Neural progenitor cell (in vitro differentiated cells): ENCODE measurements around the gene INHBE. TPM values are rescaled to one million over a fixed set of nuclear protein-coding genes. Genes with fewer than 3 reads are reported as not detected.
"Not testable (repeated sequence)": the region's sequence is repeated elsewhere in the genome, so short reads cannot be mapped to it uniquely, and the experiment has no call there.

Experiments
- DNase-seq: peaks from one replicate; pipeline ENCODE4 v3.0.0-alpha.2; 2016; ENCODE audit warnings: low spot score
- H2AFZ ChIP-seq: fragments of 200-600 bp; sonication (generic); replicated peaks from 2 replicates; pipeline ENCODE4 v1.6.1; 2016; ENCODE audit warnings: antibody characterized with exemption
- H3F3A ChIP-seq: fragments of 200-600 bp; sonication (generic); 2 replicates; pipeline ENCODE4 v1.6.1; 2016; ENCODE audit warnings: antibody characterized with exemption, low read depth
- H3K27ac ChIP-seq: fragments of 200-600 bp; sonication (generic); 2 replicates; pipeline ENCODE4 v1.5.1; 2016; ENCODE audit warnings: mild to moderate bottlenecking
- H3K27me3 ChIP-seq: fragments of 200-600 bp; sonication (generic); 2 replicates; pipeline ENCODE4 v1.6.1; 2016; ENCODE audit warnings: mild to moderate bottlenecking, moderate library complexity
- H3K36me3 ChIP-seq: fragments of 200-600 bp; sonication (generic); 2 replicates; pipeline ENCODE4 v1.5.1; 2016
- H3K4me1 ChIP-seq: fragments of 200-600 bp; sonication (generic); 2 replicates; pipeline ENCODE4 v1.6.1; 2016; ENCODE audit warnings: mixed run types
- H3K4me2 ChIP-seq: fragments of 200-600 bp; sonication (generic); 2 replicates; pipeline ENCODE4 v1.6.1; 2016
- H3K4me3 ChIP-seq: fragments of 200-600 bp; sonication (generic); 2 replicates; pipeline ENCODE4 v1.5.1; 2016
- H3K79me2 ChIP-seq: fragments of 200-600 bp; sonication (generic); 2 replicates; pipeline ENCODE4 v1.6.1; 2016; ENCODE audit warnings: low read depth
- H3K9ac ChIP-seq: fragments of 200-600 bp; sonication (generic); 2 replicates; pipeline ENCODE4 v1.6.1; 2016
- H3K9me3 ChIP-seq: fragments of 200-600 bp; sonication (generic); 2 replicates; pipeline ENCODE4 v1.5.1; 2016; ENCODE audit warnings: low read depth
- H4K20me1 ChIP-seq: fragments of 200-600 bp; sonication (generic); 2 replicates; pipeline ENCODE4 v1.6.1; 2016; ENCODE audit warnings: low read depth
- H3K27ac Mint-ChIP-seq: 3 replicates; pipeline ENCODE4 v1.8.0; 2021; ENCODE audit warnings: mixed read lengths
- H3K27me3 Mint-ChIP-seq: 2 replicates; pipeline ENCODE4 v1.8.0; 2022; ENCODE audit warnings: low read depth, mild to moderate bottlenecking, inconsistent platforms, moderate library complexity, mixed read lengths; ENCODE audit not compliant: insufficient read depth
- H3K36me3 Mint-ChIP-seq: 3 replicates; pipeline ENCODE4 v1.8.0; 2021; ENCODE audit warnings: mixed read lengths
- H3K4me1 Mint-ChIP-seq: 3 replicates; pipeline ENCODE4 v1.8.0; 2021; ENCODE audit warnings: mixed read lengths
- H3K4me3 Mint-ChIP-seq: 3 replicates; pipeline ENCODE4 v1.8.0; 2021; ENCODE audit warnings: mild to moderate bottlenecking, moderate library complexity, mixed read lengths
- H3K9me3 Mint-ChIP-seq: 3 replicates; pipeline ENCODE4 v1.8.0; 2020; ENCODE audit warnings: mixed read lengths
- EZH2 ChIP-seq: fragments of 200-600 bp; sonication (generic); IDR thresholded peaks from 2 replicates; pipeline ENCODE4 v1.6.1; 2017; ENCODE audit warnings: antibody characterized with exemption, mild to moderate bottlenecking, moderate library complexity
- EZH2phosphoT487 ChIP-seq: fragments of 200-600 bp; sonication (generic); IDR thresholded peaks from 2 replicates; pipeline ENCODE4 v1.6.1; 2017; ENCODE audit warnings: antibody characterized with exemption
- total RNA-seq: library from RNA; depleted of rRNA; stranded (reverse); fragments of >200 nt; gene quantifications from 2 replicates; pipeline ENCODE4 v1.2.3, GENCODE V29; 2015; ENCODE audit warnings: low replicate concordance
- TF ChIP-seq, protein P1 (sequence below): fragments of 200-600 bp; sonication (generic); IDR thresholded peaks from 2 replicates; pipeline ENCODE4 v1.5.1; 2017; ENCODE audit warnings: antibody characterized with exemption, mild to moderate bottlenecking

The INHBE gene
- total RNA-seq, 1 donor from 2014 or later = not detected

DNA sequence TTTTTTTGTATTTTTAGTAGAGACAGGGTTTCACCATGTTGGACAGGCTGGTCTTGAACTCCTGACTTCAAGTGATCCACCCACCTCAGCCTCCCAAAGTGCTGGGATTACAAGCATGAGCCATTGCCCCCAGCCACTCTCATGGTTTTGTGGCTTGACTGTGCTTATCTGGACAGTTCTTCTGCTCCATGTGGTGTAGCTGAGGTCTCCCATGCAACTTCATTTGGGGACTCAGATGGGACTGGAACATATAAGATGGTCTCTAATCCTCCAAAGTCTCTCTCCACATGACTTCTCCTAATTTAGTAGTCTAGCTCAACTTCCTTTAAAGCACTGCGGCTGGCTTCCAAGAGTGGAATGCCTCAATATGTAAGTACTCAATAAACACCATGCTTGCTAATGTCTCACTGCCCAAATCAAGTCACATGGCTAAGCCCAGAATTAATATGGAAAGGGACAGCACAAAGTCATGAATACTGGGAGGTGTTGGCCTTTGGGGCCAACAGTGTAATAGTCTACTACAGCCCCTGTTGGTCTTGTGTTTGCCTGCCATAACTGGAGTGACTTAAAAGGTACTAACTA is 13.2 kb upstream of the INHBE start:
- Histone ChIP-seq H3K79me2 (no peaks in the 10 kb centered on the region), H3K36me3 (no peaks in the 10 kb centered on the region), H3K4me3 (no peak overlapping the region), H3F3A (no peaks in the 10 kb centered on the region), H2AFZ (no peak overlapping the region), H3K4me1 (no peaks in the 10 kb centered on the region), H3K9me3 (no peaks in the 10 kb centered on the region), H4K20me1 (no peaks in the 10 kb centered on the region), H3K4me2 (no peak overlapping the region), H3K27me3 (no peaks in the 10 kb centered on the region), H3K27ac (no peak overlapping the region), H3K9ac (no peak overlapping the region)
- no peaks in the 10 kb centered on the region for H3K4me1 Mint-ChIP-seq
- peaks cover 6% of the 10 kb centered on the region for H3K27me3 Mint-ChIP-seq
- H3K27ac Mint-ChIP-seq = no peak overlapping the region
- no peaks in the 10 kb centered on the region for H3K36me3 Mint-ChIP-seq
- peaks cover 7% of the 10 kb centered on the region for H3K9me3 Mint-ChIP-seq
- no peak overlapping the region for H3K4me3 Mint-ChIP-seq
- no peak for DNase-seq
- TF ChIP-seq EZH2 (no peak), EZH2phosphoT487 (no peak)
- TF ChIP-seq, protein P1, sequence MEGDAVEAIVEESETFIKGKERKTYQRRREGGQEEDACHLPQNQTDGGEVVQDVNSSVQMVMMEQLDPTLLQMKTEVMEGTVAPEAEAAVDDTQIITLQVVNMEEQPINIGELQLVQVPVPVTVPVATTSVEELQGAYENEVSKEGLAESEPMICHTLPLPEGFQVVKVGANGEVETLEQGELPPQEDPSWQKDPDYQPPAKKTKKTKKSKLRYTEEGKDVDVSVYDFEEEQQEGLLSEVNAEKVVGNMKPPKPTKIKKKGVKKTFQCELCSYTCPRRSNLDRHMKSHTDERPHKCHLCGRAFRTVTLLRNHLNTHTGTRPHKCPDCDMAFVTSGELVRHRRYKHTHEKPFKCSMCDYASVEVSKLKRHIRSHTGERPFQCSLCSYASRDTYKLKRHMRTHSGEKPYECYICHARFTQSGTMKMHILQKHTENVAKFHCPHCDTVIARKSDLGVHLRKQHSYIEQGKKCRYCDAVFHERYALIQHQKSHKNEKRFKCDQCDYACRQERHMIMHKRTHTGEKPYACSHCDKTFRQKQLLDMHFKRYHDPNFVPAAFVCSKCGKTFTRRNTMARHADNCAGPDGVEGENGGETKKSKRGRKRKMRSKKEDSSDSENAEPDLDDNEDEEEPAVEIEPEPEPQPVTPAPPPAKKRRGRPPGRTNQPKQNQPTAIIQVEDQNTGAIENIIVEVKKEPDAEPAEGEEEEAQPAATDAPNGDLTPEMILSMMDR = no peak

DNA sequence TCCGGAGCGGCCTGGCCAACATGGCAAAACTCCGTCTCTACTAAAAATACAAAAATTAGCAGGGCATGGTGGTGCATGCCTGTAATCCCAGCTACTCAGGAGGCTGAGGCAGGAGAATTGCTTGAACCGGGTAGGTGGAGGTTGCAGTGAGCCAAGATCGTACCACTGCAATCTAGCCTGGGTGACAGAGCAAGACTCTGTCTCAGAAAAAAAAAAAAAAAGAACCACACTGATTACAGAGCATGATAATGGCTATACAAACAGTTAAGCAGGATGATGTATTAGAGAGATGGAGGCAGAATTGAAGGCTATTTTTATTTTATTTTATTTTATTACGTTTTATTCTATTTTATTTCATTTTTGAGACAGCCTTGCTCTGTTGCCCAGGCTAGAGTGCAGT is 10.8 kb upstream of the INHBE start:
- not testable (repeated sequence) for H3K4me3 ChIP-seq, H4K20me1 ChIP-seq, H3K9me3 ChIP-seq, H3K4me1 Mint-ChIP-seq, H3K27me3 Mint-ChIP-seq, H3K27ac Mint-ChIP-seq, DNase-seq, H2AFZ ChIP-seq, H3K36me3 Mint-ChIP-seq, H3K9ac ChIP-seq, H3K27me3 ChIP-seq, H3K27ac ChIP-seq, H3F3A ChIP-seq, H3K36me3 ChIP-seq, H3K4me1 ChIP-seq, H3K4me2 ChIP-seq, H3K79me2 ChIP-seq, H3K4me3 Mint-ChIP-seq, H3K9me3 Mint-ChIP-seq

DNA sequence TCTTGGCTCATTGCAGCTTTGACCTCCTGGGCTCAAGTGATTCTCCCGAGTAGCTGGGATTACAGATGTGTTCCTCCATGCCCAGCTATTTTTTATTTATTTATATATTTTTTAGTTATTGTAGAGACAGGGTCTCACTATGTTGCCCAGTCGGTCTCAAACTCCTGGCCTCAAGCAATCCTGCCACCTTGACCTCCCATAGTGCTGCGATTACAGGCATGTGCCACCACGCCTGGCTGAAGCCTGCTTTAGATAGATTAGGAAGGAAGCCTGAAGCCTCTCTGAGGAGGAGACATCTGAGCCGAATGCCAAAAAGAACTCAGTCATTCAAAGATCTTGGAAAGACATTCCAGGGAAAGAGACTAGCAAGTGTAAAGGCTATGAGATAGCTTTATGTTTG is 10.4 kb upstream of the INHBE start:
- Histone ChIP-seq H3K9ac (no peak overlapping the region), H4K20me1 (no peaks in the 10 kb centered on the region), H2AFZ (no peak overlapping the region), H3F3A (no peaks in the 10 kb centered on the region), H3K4me3 (no peak overlapping the region), H3K36me3 (no peaks in the 10 kb centered on the region), H3K79me2 (no peaks in the 10 kb centered on the region), H3K9me3 (no peaks in the 10 kb centered on the region), H3K4me1 (no peaks in the 10 kb centered on the region), H3K4me2 (no peak overlapping the region), H3K27ac (no peak overlapping the region), H3K27me3 (no peaks in the 10 kb centered on the region)
- Mint-ChIP-seq H3K9me3 (peaks cover 7% of the 10 kb centered on the region), H3K27ac (no peak overlapping the region), H3K27me3 (peaks cover 4% of the 10 kb centered on the region), H3K4me1 (no peaks in the 10 kb centered on the region), H3K36me3 (no peaks in the 10 kb centered on the region), H3K4me3 (no peak overlapping the region)
- TF ChIP-seq EZH2phosphoT487 (no peak), EZH2 (no peak)
- TF ChIP-seq, protein P1 = no peak
- DNase-seq = no peak

DNA sequence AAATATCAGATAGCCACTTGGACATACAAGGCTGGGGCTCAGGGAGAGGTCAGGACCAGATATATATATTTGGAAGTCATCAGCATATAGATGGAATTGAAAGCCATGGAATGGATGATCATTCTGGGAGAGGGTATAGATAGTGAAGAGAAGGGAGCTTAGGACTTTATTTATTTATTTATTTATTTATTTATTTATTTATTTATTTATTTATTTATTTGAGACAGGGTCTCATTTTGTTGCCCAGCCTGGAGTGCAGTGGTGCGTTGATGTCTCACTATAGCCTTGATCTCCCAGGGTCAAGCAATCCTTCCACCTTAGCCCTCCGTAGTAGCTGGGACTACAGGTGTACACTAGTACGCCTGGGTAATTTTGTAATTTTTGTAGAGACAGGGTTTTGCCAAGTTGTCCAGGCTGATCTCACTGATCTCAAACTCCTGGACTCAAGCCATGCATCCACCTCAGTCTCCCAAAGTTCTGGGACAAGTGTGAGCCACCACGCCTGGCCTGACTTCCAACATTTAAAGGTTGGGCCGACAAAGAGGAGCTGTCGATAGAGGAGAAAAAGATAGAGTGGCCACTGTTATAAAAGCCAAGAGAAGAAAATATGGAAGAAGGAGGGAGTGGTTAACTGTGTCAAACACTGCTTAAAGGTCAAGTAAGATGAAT is 8.7 kb upstream of the INHBE start:
- no peaks in the 10 kb centered on the region for H3K36me3 ChIP-seq
- H3K27me3 ChIP-seq = no peaks in the 10 kb centered on the region
- DNase-seq = no peak
- H3K27ac ChIP-seq = no peak overlapping the region
- no peaks in the 10 kb centered on the region for H3K79me2 ChIP-seq
- no peaks in the 10 kb centered on the region for H3K36me3 Mint-ChIP-seq
- H3K9me3 ChIP-seq = no peaks in the 10 kb centered on the region
- no peak overlapping the region for H3K27ac Mint-ChIP-seq
- TF ChIP-seq, protein P1 = no peak
- TF ChIP-seq EZH2 = no peak
- TF ChIP-seq EZH2phosphoT487 = no peak
- H3K4me1 ChIP-seq = no peaks in the 10 kb centered on the region
- H3K4me2 ChIP-seq = no peak overlapping the region
- H3K4me3 Mint-ChIP-seq = no peak overlapping the region
- H3F3A ChIP-seq = no peaks in the 10 kb centered on the region
- H4K20me1 ChIP-seq = no peaks in the 10 kb centered on the region
- H3K9me3 Mint-ChIP-seq = peaks cover 3% of the 10 kb centered on the region
- no peak overlapping the region for H3K9ac ChIP-seq
- H3K4me3 ChIP-seq = no peak overlapping the region
- peaks cover 7% of the 10 kb centered on the region for H3K27me3 Mint-ChIP-seq
- H2AFZ ChIP-seq = no peak overlapping the region
- H3K4me1 Mint-ChIP-seq = no peaks in the 10 kb centered on the region
